SU-DHL-6 (cell line): ENCODE measurements around the gene GOSR2.

ENCODE experiments used
- H2AFZ ChIP-seq: fragments of 200-600 bp; sonication (generic); 2 replicates; pipeline ENCODE4 v1.6.1; 2014; ENCODE audit warnings: low read depth, mild to moderate bottlenecking, moderate library complexity, mixed read lengths, antibody characterized with exemption, low read length; ENCODE audit not compliant: severe bottlenecking
- H3F3A ChIP-seq: fragments of 200-600 bp; shearing (Covaris generic); 2 replicates; pipeline ENCODE4 v1.6.0; 2016; ENCODE audit warnings: antibody characterized with exemption, mild to moderate bottlenecking; ENCODE audit not compliant: insufficient read depth
- H3K27ac ChIP-seq: fragments of 200-600 bp; sonication (generic); 2 replicates; pipeline ENCODE4 v1.5.1; 2016; ENCODE audit warnings: low read depth, mild to moderate bottlenecking, low read length, moderate library complexity, mixed read lengths
- H3K27me3 ChIP-seq: fragments of 200-600 bp; sonication (generic), shearing (Covaris generic); 2 replicates; pipeline ENCODE4 v1.6.0; 2014; ENCODE audit warnings: mild to moderate bottlenecking, low read length
- H3K36me3 ChIP-seq: fragments of 200-600 bp; sonication (generic); 2 replicates; pipeline ENCODE4 v1.6.1; 2014; ENCODE audit warnings: mild to moderate bottlenecking, low read length, mixed read lengths
- H3K4me2 ChIP-seq: fragments of 300-600, 200-600 bp; shearing (Covaris generic), sonication (generic); 2 replicates; pipeline ENCODE4 v1.6.0; 2014; ENCODE audit warnings: low read length, low read depth, mild to moderate bottlenecking; ENCODE audit not compliant: poor library complexity, severe bottlenecking
- H3K4me3 ChIP-seq: fragments of 200-600 bp; sonication (generic); 2 replicates; pipeline ENCODE4 v1.5.1; 2014; ENCODE audit warnings: antibody characterized with exemption, low read length, mild to moderate bottlenecking, mixed read lengths; ENCODE audit not compliant: insufficient read depth, poor library complexity, severe bottlenecking
- H3K79me2 ChIP-seq: fragments of 200-600 bp; sonication (generic); 2 replicates; pipeline ENCODE4 v1.6.1; 2014; ENCODE audit warnings: mild to moderate bottlenecking, low read length, moderate library complexity; ENCODE audit not compliant: insufficient read depth
- H3K9ac ChIP-seq: fragments of 200-600 bp; sonication (generic); 2 replicates; pipeline ENCODE4 v1.7.0; 2014; ENCODE audit warnings: mild to moderate bottlenecking, low read length
- H3K9me2 ChIP-seq: fragments of 200-600 bp; sonication (generic); replicated peaks from 2 replicates; pipeline ENCODE4 v1.6.1; 2014; ENCODE audit warnings: low read length; ENCODE audit not compliant: insufficient read depth
- H3K9me3 ChIP-seq: fragments of 200-600 bp; sonication (generic); 2 replicates; pipeline ENCODE4 v1.6.1; 2014; ENCODE audit warnings: low read length, mixed read lengths; ENCODE audit not compliant: insufficient read depth
- H4K20me1 ChIP-seq: fragments of 200-600 bp; sonication (generic); 2 replicates; pipeline ENCODE4 v1.6.1; 2014; ENCODE audit warnings: low read depth, mild to moderate bottlenecking, antibody characterized with exemption, low read length, moderate library complexity, mixed read lengths
- CTCF ChIP-seq: fragments of 200-600 bp; sonication (generic); IDR thresholded peaks from one replicate; pipeline ENCODE4 v1.5.1; 2017; ENCODE audit warnings: antibody characterized with exemption, mild to moderate bottlenecking, low read length, moderate library complexity; ENCODE audit not compliant: insufficient read depth, poor library complexity, severe bottlenecking
- EZH2phosphoT487 ChIP-seq: fragments of 200-600 bp; sonication (generic), shearing (Covaris generic); conservative IDR thresholded peaks from 2 replicates; pipeline ENCODE4 v1.6.1; 2018; ENCODE audit warnings: mild to moderate bottlenecking, antibody characterized with exemption, low read length, moderate library complexity, mixed read lengths

GOSR2 gene

GRCh38 chr17:46971647-46972300 lies 48.8 kb downstream of the GOSR2 start:
- Histone ChIP-seq H3K79me2 (no peaks in the 10 kb centered on the region), H3K36me3 (no peaks in the 10 kb centered on the region), H3K27me3 (no peaks in the 10 kb centered on the region), H3K9ac (no peak overlapping the region), H2AFZ (no peak overlapping the region), H3K9me3 (no peaks in the 10 kb centered on the region), H3K9me2 (no peaks in the 10 kb centered on the region), H4K20me1 (no peaks in the 10 kb centered on the region), H3K27ac (no peak overlapping the region), H3F3A (no peaks in the 10 kb centered on the region), H3K4me3 (no peak overlapping the region), H3K4me2 (no peak overlapping the region)
- no peak for TF ChIP-seq EZH2phosphoT487
- no peak for TF ChIP-seq CTCF

- no peaks in the 10 kb centered on the region for H4K20me1 ChIP-seq
- no peak overlapping the region for H3K27ac ChIP-seq
- H3K9ac ChIP-seq: no peak overlapping the region
- no peak overlapping the region for H3K4me2 ChIP-seq
- no peaks in the 10 kb centered on the region for H3K9me2 ChIP-seq
- H3K9me3 ChIP-seq: no peaks in the 10 kb centered on the region
- TF ChIP-seq EZH2phosphoT487 (no peak), CTCF (no peak)
- H3K36me3 ChIP-seq: no peaks in the 10 kb centered on the region
- H2AFZ ChIP-seq: no peak overlapping the region
- no peaks in the 10 kb centered on the region for H3F3A ChIP-seq
- no peaks in the 10 kb centered on the region for H3K79me2 ChIP-seq
- no peaks in the 10 kb centered on the region for H3K27me3 ChIP-seq
- H3K4me3 ChIP-seq: no peak overlapping the region
Observed at GRCh38 chr17:46972346-46972745, 49.4 kb downstream of the GOSR2 start.

- Histone ChIP-seq H3K36me3 (no peaks in the 10 kb centered on the region), H3K9me3 (no peaks in the 10 kb centered on the region), H3K27ac (no peak overlapping the region), H3K79me2 (no peaks in the 10 kb centered on the region), H3K4me3 (no peak overlapping the region), H3F3A (no peaks in the 10 kb centered on the region), H3K9ac (no peak overlapping the region), H2AFZ (no peak overlapping the region), H3K27me3 (no peaks in the 10 kb centered on the region), H3K4me2 (no peak overlapping the region), H4K20me1 (no peaks in the 10 kb centered on the region), H3K9me2 (no peaks in the 10 kb centered on the region)
- TF ChIP-seq EZH2phosphoT487 (no peak), CTCF (no peak)
Observed at GRCh38 chr17:46974086-46974485, 51.1 kb downstream of the GOSR2 start.
